ENCODE data around the gene HYKK. TPM values are rescaled to one million over a fixed set of nuclear protein-coding genes. Genes with fewer than 3 reads are reported as not detected.

HYKK gene
- total and polyA plus RNA-seq, 2 of the 8 experiments (the other 6 are each of a cell fraction or from before 2014, with no cell fraction given), result 2.0 to 3.7 TPM

DNA sequence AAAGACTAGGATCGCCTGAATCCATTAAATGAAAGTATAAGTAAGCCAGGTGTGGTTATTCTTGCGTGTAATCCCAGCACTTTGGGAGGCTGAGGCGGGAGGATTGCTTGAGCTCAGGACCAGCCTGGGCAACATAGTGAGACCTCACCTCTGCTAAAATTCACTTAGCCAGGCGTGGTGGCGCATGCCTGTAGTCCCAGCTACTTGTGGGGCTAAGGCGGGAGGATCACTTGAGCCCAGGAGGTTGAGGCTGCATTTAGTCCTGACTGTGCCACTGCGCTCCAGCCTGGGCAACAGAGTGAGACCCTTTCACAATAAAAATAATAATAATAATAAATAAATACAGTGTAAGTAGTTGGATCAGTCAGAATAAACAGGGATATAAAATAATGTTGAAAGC lies 25.5 kb upstream of the HYKK start:
- Histone ChIP-seq H3K27ac (ENCODE audit: low read depth, low read length) (no peak overlapping the region), H3K4me1 (replicated peaks in 1 of 4; ENCODE audit: control insufficient read depth in 3 of 4, insufficient read depth in 4 of 4, low read length in 3 of 4) (no peaks in the 10 kb centered on the region), H3K23ac (ENCODE audit: insufficient read length) (no peak overlapping the region), H2AFZ (ENCODE audit: low read length) (no peak overlapping the region), H3K4me2 (ENCODE audit: insufficient read depth in 1 of 2, low read depth in 2 of 2, low read length in 2 of 2) (no peak overlapping the region), H2BK20ac (ENCODE audit: low read length) (no peak overlapping the region), H3K9me3 (ENCODE audit: insufficient read depth in 2 of 2, low read depth in 1 of 2, low read length in 1 of 2) (no peaks in the 10 kb centered on the region), H2BK12ac (ENCODE audit: low read depth, low read length) (no peak overlapping the region), H3K23me2 (ENCODE audit: low read depth, low read length) (no peaks in the 10 kb centered on the region), H3K27me3 (replicated peaks in 1 of 4; ENCODE audit: control insufficient read depth in 3 of 4, extremely low read depth in 1 of 4, insufficient read depth in 3 of 4, low read length in 3 of 4) (no peaks in the 10 kb centered on the region), H4K8ac (ENCODE audit: extremely low read depth, insufficient read depth, low read length) (no peak overlapping the region), H3K9ac (replicated peaks in 1 of 4; ENCODE audit: extremely low read depth in 1 of 4, low read depth in 3 of 4, low read length in 3 of 4) (no peak overlapping the region), H3K79me1 (ENCODE audit: low read depth, low read length) (no peaks in the 10 kb centered on the region), H4K5ac (ENCODE audit: insufficient read length, low read depth, low read length) (no peak overlapping the region), H3K56ac (replicated peaks; ENCODE audit: insufficient read length, low read depth, low read length) (no peak overlapping the region), H2AK5ac (ENCODE audit: low read depth, low read length) (no peak overlapping the region), H3K79me2 (ENCODE audit: control insufficient read depth in 1 of 2, insufficient read depth in 2 of 2, low read length in 2 of 2) (no peaks in the 10 kb centered on the region), H3K36me3 (ENCODE audit: control insufficient read depth in 2 of 4, insufficient read depth in 4 of 4, low read length in 3 of 4) (peaks cover 11 to 70% (median 45%) of the 10 kb centered on the region in 4 experiments), H4K91ac (replicated peaks; ENCODE audit: insufficient read length, low read length) (no peak overlapping the region), H4K20me1 (replicated peaks in 1 of 2; ENCODE audit: control insufficient read depth in 1 of 2, insufficient read depth in 2 of 2, low read length in 2 of 2) (no peaks in the 10 kb centered on the region), H2BK5ac (ENCODE audit: low read depth, low read length) (no peak overlapping the region), H3K18ac (ENCODE audit: extremely low read depth, low read length) (no peak overlapping the region), H3K4me3 (ENCODE audit: extremely low read depth in 1 of 4, insufficient read depth in 2 of 4, low read depth in 3 of 4, low read length in 4 of 4) (no peak overlapping the region), H3K4ac (replicated peaks; ENCODE audit: insufficient read length, low read depth, low read length) (no peak overlapping the region), H2BK15ac (ENCODE audit: low read length) (no peak overlapping the region), H3K14ac (ENCODE audit: insufficient read length) (no peak overlapping the region), H2BK120ac (replicated peaks; ENCODE audit: low read depth, low read length) (no peak overlapping the region)
- FAIRE-seq (no peak), DNase-seq (ENCODE audit: low read depth in 1 of 2, low spot score in 2 of 2) (no peak)
- TF ChIP-seq EZH2 (IDR thresholded peaks at IDR 0.05; ENCODE audit: low read depth, low read length, severe bottlenecking) (no peak), MAFK (IDR thresholded peaks at IDR 0.05; ENCODE audit: low read depth, low read length) (no peak), GABPA (IDR thresholded peaks at IDR 0.05; ENCODE audit: borderline replicate concordance, insufficient read depth, low read length) (no peak), JUN (IDR thresholded peaks at IDR 0.05; ENCODE audit: low read depth, low read length) (no peak)
- TF ChIP-seq, protein P1, sequence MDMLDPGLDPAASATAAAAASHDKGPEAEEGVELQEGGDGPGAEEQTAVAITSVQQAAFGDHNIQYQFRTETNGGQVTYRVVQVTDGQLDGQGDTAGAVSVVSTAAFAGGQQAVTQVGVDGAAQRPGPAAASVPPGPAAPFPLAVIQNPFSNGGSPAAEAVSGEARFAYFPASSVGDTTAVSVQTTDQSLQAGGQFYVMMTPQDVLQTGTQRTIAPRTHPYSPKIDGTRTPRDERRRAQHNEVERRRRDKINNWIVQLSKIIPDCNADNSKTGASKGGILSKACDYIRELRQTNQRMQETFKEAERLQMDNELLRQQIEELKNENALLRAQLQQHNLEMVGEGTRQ (IDR thresholded peaks at IDR 0.05; ENCODE audit: low read length), result no peak
- TF ChIP-seq, protein P2, sequence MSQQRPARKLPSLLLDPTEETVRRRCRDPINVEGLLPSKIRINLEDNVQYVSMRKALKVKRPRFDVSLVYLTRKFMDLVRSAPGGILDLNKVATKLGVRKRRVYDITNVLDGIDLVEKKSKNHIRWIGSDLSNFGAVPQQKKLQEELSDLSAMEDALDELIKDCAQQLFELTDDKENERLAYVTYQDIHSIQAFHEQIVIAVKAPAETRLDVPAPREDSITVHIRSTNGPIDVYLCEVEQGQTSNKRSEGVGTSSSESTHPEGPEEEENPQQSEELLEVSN (IDR thresholded peaks at IDR 0.05), result no peak
- WGBS, 2 experiments (ENCODE audit: extremely low coverage in 1 of 2, insufficient coverage in 1 of 2, insufficient read length in 1 of 2, insufficient replicate concordance in 2 of 2, low coverage in 1 of 2, low lambda C conversion rate in 2 of 2, missing lambda C conversion rate in 1 of 2), result 81% methylated on average over 7 of the region's 7 CpGs; no CpG with 5 or more reads in 1 of the 2 experiments
- POLR2A ChIA-PET (ENCODE audit: partially characterized antibody), result interaction anchor here (0.6 kb wide), 1 partner anchor 66 kb away, joined by 3 read pairs; no protein-coding TSS in a partner anchor
- CTCF ChIA-PET (ENCODE audit: partially characterized antibody), result interaction anchor here (0.6 to 3.0 kb wide), 19 partner anchors 9 to 306 kb away, joined by 3 to 20 read pairs (median 4); no protein-coding TSS in a partner anchor
